H1 (cell line): ENCODE results near the gene TBC1D32. TPM values are rescaled to one million over a fixed set of nuclear protein-coding genes. Genes with fewer than 3 reads are reported as not detected.

ENCODE experiments used
- RAD21 ChIP-seq, 2 experiments: IDR thresholded peaks in 1 of 2; conservative IDR thresholded peaks in 1 of 2; 2 replicates each; pipeline ENCODE4 v1.6.1; 2011; ENCODE audit warnings: low read depth in 2 of 2, low read length in 2 of 2, improper control_type of control experiment in 1 of 2, inconsistent platforms in 1 of 2, mild to moderate bottlenecking in 1 of 2, moderate library complexity in 1 of 2
- YY1 ChIP-seq: IDR thresholded peaks from 2 replicates; pipeline ENCODE4 v1.6.1; 2011; ENCODE audit warnings: low read depth, mild to moderate bottlenecking, low read length
- polyA plus RNA-seq, 7 experiments: library from polyadenylated mRNA; depleted of rRNA in 3 of 7; stranded (reverse) in 5 of 7; unstranded in 2 of 7; fragments of >200 nt in 5 of 7; fragments of 200-250 nt in 2 of 7; gene quantifications; 1 replicate in 5 of 7; 2 replicates in 1 of 7; 4 replicates in 1 of 7; pipeline versions ENCODE4 v1.2.1 to v1.2.3, GENCODE V29; 2011 to 2013; ENCODE audit warnings: missing spikeins in 2 of 7, mixed read lengths in 2 of 7
- total RNA-seq: library from RNA; stranded (reverse); fragmentation: NEBNext Ultra II Directional; extraction: Animal tissue kit (Norgen Biotek cat#: 25700); gene quantifications from 2 replicates; pipeline ENCODE4 v1.2.1, GENCODE V29; 2021
- TF ChIP-seq, protein P1 (sequence below): fragments of 300-600 bp; sonication (generic); IDR thresholded peaks from 2 replicates; pipeline ENCODE4 v1.7.1; 2012; ENCODE audit warnings: low read length, moderate library complexity, mild to moderate bottlenecking, inconsistent platforms; ENCODE audit not compliant: insufficient replicate concordance

TBC1D32 gene
- total and polyA plus RNA-seq, 2 of the 8 experiments (the other 6 are each of a cell fraction or from before 2014, with no cell fraction given) = 5.3 to 7.1 TPM

DNA sequence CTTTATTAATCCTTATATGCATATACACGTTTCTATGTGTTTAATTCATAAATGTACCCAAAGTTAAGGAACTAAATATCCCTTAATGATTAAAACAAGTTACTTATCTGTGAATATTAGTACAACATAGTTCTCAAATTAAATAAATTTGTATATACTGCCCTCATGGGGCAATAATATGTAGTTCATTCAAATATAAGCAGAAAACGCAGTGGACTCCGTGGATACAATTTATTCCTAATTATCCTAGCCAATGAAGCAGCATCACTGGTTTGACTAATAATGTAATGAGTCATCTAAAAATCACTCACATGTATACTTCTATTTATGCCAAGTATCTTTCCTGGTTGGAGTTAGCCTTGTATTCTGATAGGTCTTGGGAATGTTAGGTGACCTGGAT is 111.6 kb downstream of the TBC1D32 start (continued):
- TF ChIP-seq, protein P1, sequence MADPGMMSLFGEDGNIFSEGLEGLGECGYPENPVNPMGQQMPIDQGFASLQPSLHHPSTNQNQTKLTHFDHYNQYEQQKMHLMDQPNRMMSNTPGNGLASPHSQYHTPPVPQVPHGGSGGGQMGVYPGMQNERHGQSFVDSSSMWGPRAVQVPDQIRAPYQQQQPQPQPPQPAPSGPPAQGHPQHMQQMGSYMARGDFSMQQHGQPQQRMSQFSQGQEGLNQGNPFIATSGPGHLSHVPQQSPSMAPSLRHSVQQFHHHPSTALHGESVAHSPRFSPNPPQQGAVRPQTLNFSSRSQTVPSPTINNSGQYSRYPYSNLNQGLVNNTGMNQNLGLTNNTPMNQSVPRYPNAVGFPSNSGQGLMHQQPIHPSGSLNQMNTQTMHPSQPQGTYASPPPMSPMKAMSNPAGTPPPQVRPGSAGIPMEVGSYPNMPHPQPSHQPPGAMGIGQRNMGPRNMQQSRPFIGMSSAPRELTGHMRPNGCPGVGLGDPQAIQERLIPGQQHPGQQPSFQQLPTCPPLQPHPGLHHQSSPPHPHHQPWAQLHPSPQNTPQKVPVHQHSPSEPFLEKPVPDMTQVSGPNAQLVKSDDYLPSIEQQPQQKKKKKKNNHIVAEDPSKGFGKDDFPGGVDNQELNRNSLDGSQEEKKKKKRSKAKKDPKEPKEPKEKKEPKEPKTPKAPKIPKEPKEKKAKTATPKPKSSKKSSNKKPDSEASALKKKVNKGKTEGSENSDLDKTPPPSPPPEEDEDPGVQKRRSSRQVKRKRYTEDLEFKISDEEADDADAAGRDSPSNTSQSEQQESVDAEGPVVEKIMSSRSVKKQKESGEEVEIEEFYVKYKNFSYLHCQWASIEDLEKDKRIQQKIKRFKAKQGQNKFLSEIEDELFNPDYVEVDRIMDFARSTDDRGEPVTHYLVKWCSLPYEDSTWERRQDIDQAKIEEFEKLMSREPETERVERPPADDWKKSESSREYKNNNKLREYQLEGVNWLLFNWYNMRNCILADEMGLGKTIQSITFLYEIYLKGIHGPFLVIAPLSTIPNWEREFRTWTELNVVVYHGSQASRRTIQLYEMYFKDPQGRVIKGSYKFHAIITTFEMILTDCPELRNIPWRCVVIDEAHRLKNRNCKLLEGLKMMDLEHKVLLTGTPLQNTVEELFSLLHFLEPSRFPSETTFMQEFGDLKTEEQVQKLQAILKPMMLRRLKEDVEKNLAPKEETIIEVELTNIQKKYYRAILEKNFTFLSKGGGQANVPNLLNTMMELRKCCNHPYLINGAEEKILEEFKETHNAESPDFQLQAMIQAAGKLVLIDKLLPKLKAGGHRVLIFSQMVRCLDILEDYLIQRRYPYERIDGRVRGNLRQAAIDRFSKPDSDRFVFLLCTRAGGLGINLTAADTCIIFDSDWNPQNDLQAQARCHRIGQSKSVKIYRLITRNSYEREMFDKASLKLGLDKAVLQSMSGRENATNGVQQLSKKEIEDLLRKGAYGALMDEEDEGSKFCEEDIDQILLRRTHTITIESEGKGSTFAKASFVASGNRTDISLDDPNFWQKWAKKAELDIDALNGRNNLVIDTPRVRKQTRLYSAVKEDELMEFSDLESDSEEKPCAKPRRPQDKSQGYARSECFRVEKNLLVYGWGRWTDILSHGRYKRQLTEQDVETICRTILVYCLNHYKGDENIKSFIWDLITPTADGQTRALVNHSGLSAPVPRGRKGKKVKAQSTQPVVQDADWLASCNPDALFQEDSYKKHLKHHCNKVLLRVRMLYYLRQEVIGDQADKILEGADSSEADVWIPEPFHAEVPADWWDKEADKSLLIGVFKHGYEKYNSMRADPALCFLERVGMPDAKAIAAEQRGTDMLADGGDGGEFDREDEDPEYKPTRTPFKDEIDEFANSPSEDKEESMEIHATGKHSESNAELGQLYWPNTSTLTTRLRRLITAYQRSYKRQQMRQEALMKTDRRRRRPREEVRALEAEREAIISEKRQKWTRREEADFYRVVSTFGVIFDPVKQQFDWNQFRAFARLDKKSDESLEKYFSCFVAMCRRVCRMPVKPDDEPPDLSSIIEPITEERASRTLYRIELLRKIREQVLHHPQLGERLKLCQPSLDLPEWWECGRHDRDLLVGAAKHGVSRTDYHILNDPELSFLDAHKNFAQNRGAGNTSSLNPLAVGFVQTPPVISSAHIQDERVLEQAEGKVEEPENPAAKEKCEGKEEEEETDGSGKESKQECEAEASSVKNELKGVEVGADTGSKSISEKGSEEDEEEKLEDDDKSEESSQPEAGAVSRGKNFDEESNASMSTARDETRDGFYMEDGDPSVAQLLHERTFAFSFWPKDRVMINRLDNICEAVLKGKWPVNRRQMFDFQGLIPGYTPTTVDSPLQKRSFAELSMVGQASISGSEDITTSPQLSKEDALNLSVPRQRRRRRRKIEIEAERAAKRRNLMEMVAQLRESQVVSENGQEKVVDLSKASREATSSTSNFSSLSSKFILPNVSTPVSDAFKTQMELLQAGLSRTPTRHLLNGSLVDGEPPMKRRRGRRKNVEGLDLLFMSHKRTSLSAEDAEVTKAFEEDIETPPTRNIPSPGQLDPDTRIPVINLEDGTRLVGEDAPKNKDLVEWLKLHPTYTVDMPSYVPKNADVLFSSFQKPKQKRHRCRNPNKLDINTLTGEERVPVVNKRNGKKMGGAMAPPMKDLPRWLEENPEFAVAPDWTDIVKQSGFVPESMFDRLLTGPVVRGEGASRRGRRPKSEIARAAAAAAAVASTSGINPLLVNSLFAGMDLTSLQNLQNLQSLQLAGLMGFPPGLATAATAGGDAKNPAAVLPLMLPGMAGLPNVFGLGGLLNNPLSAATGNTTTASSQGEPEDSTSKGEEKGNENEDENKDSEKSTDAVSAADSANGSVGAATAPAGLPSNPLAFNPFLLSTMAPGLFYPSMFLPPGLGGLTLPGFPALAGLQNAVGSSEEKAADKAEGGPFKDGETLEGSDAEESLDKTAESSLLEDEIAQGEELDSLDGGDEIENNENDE = no peak
- TF ChIP-seq RAD21 (IDR thresholded peaks at IDR 0.05 in 1 of 2, conservative IDR thresholded peaks at IDR 0.05 in 1 of 2; ENCODE audit: low read depth in 2 of 2, low read length in 2 of 2) (peak in 1 of 2 experiments; percentile 23; a peak in 3 of 4 replicates), YY1 (no peak)
